ENCODE results near the gene ERCC2.

DNA sequence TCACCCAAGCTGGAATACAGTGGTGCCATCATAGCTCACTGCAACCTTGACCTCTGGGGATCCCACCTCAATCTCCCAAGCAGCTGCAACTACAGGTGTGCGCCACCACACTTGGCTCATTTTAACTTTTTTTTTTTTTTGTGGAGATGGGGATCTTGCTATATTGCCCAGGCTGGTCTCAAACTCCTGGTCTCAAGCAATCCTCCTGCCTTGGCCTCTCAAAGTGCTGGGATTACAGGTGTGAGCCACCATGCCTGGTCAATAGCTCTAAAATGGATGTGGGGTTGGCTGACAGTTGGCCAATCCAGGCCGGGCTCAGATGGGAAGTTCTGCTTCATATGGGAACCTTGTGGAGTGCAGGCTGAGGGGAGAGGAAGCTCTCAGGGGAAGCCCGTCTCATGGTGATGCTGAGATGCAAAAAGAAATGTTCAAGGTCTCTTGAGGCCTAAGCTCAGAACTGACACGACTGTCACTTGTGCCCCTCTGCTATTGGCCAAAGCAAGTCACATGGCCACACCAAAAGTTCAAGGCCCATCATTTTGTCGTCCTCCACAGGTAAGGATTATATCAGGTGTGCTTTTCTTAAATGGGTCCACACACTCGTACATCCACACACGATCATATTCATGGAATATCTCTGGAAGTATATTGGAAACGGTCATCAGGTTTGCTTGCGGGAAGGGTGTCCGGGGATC is 36.6 kb downstream of the ERCC2 start:
- TF ChIP-seq, protein P1, sequence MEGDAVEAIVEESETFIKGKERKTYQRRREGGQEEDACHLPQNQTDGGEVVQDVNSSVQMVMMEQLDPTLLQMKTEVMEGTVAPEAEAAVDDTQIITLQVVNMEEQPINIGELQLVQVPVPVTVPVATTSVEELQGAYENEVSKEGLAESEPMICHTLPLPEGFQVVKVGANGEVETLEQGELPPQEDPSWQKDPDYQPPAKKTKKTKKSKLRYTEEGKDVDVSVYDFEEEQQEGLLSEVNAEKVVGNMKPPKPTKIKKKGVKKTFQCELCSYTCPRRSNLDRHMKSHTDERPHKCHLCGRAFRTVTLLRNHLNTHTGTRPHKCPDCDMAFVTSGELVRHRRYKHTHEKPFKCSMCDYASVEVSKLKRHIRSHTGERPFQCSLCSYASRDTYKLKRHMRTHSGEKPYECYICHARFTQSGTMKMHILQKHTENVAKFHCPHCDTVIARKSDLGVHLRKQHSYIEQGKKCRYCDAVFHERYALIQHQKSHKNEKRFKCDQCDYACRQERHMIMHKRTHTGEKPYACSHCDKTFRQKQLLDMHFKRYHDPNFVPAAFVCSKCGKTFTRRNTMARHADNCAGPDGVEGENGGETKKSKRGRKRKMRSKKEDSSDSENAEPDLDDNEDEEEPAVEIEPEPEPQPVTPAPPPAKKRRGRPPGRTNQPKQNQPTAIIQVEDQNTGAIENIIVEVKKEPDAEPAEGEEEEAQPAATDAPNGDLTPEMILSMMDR (IDR thresholded peaks at IDR 0.05): no peak
- TF ChIP-seq POLR2A (IDR thresholded peaks at IDR 0.05) (no peak), EP300 (IDR thresholded peaks at IDR 0.05) (no peak), POLR2AphosphoS5 (IDR thresholded peaks at IDR 0.05) (no peak)
